Stimulated activated CD4-positive, alpha-beta T cell treated with anti-CD3 and anti-CD28 coated beads, TNF-alpha, amount 100 ng/mL, for 4 hours (primary cell): Measurements from ENCODE around the gene MYD88.
A peak's percentile ranks its signal among the peaks of the same experiment; 100 is the strongest.

ENCODE experiments used
- DNase-seq, 3 experiments: peaks; one replicate each; pipeline ENCODE4 v3.0.0-alpha.2; 2020; ENCODE audit warnings: low read depth in 3 of 3

Gene MYD88

DNA sequence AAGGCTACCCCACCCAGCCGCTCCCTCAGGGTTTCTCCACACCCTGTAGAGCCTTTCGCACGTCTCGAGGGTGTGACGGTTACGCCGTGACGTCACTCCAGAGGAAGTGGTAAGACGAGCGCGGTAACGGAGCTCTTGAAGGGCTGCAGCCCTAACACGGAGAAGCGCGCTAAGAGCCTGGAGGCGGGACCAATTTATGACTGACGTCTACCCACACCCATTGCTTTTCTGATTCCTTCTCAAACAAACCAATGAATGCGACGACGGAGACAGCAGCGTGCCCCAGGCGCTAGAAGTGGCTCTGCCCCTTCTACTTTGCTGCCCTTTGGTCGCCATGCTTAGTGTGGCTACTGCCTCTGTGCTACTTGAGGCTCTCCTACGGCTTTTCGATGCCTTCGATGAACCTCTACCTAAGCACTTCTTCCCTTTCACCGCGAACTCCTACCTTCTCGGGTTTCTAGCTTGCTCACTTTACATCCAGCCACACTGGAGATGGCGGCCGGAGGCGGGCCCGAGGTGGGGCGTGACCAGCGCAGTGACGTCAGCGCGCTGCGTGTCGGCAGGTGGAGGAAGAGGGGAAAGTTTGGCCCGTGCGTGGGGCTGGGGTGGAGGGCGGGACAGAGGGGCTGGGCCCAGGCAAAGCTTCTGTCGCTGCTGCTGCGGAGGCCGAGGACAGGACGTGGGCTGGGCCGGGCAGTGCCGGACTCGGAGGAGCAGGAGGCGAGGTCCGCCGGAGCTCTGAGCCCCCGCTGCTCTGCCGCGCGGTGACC lies 26.7 kb downstream of the MYD88 start, which contains the start of gene OXSR1:
Gene OXSR1 (plus strand): TSS at position 586 of the 770 bp plus-strand sequence. CDS start 340 bp downstream, outside the sequence.
- DNase-seq: peak; percentile 91 to 94 (median 93)

DNA sequence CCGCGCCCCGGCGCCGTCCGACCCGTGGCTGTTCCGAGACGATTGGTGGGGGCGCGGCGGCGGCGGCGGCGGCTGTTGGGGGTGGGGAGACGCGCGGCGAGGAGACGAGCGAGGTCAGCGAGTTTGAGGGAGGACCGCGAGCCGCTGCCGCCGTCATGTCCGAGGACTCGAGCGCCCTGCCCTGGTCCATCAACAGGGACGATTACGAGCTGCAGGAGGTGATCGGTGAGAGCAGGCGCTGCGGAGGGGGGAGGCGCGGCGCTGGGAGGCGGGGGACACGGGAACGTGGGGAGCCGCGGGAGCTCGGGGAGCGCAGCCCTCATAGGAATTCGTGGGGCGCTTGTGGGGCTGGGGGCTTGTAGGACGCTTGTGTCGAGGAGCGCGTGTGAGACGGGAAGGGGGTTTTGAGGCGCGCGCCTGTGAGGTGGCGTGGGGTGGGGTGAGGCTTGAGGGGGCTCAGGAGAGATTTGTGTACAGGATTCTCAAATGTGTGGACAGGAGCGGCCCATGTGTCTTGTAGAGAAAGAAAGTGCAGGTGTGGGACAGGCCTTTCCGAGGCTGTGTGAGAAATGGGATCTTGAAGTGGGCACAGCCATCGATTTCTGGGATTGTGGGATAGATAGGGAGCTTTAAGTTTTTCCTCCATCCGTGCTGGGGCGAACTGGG lies 27.4 kb downstream of the MYD88 start:
- DNase-seq: peak in 1 of 3 experiments; percentile 14

DNA sequence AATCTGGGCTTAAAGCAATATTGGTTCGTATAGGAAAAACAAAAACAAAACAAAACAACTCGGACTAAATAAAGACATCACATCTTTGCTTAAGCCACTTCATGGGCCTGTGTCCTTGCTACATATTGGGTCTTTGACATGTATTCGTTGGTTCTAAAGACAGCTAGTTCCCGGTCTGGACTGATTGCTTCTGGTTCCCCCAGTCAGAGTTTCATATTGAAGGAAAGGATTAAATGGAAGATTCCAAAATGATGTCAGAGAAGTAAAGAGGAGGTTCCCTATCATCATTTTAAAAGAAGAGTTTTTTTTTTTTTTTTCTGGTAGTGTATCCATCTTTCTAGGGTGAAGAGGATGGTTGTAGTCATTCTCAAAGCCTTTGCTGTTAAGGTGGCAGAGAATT lies 29.1 kb downstream of the MYD88 start:
- no peak for DNase-seq

DNA sequence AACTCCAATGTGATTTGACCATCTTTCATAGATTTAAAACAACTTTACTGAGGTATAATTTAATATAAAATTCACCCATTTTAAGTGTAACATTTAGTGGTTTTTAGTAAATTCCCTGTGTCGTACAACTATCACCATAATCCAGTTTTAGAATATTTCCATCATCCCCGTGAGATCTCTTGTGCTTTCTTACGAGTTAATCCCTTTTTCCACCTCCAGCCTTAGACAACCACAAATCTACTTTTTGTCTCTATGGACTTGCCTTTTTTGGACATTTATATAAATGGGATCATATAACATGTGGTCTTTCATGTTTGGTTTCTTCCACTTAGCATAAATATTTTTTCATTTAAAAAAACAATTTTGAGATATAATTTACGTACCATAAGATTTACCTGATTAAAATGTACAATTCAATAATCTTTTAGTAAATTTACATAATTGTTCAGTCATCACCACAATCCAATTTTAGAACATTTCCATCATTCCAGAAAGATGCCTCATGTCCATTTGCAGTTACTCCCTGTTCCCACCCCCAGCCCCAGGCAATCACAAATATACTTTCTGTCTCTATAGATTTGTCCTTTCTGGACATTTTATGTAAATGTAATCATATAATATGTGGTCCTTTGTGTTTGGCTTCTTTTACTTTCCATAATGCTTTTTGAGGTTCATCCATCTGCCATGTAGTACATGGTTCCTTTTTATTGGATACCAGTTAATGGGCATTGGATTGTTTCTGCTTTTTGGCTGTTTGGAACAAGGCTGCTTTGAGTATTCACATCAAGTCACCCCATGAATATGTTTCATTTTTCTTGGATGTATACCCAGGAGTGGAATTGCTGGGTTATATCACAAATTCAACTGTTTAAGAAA lies 29.9 kb downstream of the MYD88 start:
- no peak for DNase-seq

DNA sequence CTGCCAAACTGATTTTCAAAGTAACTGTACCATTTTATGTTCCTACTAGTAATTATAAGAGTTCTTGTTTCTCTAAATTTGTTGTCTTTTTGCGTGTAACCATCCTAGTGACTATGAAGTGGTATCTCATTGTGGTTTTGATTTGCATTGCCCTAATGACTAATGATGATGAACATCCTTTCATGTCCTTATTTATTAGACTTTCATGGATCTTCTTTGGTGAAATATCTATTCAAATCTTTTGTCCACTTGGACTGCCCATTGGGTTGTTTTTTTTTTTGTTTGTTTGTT lies 30.5 kb downstream of the MYD88 start:
- no peak for DNase-seq

DNA sequence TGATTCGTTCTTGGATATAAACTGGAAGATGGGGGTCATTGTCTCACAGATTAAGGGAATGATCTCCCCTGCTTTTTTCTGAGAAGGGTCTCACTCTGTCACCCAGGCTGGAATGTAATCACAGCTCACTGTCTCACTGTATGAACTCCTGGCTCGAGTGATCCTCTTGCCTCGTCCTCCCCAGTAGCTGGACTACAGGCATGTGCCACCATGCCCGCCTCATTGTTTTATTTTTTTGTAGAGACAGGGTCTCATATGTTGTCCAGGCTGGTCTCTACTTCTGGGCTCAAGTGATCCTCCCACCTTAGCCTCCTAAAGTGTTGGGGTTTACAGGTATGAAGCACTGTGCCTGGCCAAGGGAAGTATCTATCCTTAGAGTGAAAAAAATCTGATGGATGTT lies 32.3 kb downstream of the MYD88 start:
- no peak for DNase-seq

DNA sequence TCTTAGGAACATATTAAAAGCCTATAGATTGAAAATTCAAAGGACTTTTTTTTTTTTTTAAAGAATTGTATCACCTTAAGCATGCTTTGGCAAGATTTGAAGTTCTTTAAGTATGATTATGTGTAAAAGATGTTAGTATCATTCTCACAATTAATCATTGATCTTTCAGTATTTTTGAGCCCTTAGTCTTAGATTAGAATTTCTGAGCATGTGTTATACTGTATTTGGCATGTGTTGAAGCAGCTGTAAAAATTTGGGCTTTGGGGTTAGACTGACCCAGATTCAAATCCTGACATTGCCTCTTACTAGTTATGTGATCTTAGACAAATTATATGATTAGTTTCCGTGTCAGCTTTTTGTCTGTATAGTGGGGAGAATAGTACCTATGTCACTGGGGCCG lies 33.2 kb downstream of the MYD88 start:
- DNase-seq: no peak

DNA sequence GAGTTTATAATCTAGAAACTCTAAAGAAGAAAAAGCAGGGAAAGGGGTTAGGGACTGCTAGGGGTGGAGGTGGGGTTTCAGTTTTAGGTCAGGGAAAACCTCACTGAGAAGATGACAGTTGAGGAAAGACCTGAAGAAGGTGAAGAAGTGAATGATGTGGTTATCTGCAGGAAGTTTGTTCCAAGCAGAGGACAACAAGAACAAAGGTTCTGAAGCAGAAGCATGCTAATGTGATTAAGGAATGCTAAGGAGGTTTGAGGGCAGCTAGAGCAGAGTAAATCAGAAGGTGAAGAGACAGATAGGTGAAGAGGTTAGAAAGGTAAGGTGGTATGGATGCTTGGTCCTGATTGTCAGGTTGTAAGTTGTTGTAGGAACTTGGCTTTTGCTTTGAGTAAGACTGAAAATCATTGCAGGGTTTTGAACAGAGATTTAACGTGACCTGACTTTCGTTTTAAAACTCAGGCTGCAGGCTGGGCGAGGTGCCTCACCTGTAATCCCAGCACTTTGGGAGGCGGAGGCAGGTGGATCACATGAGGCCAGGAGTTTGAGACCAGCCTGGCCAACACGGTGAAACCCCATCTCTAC lies 35.5 kb downstream of the MYD88 start:
- DNase-seq: no peak

DNA sequence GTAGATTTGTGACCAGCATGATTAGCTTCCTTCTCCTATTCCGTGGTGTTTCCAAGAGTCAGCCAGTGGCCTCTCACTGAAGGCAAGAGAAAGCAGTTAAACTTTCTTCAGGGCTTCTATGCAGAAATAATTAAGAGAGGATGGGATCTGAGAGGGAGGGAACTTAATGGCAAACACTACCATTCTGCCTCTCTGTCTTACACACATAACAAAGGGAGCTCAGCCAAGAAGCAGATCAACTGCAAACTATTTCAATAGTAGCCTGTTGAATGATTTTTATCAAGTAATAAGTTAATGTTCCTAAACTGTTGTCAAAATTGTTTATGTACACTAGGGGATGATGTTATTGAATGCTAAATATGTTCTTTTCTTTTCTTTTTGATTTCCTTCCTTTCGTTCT lies 38.7 kb downstream of the MYD88 start:
- DNase-seq: no peak

DNA sequence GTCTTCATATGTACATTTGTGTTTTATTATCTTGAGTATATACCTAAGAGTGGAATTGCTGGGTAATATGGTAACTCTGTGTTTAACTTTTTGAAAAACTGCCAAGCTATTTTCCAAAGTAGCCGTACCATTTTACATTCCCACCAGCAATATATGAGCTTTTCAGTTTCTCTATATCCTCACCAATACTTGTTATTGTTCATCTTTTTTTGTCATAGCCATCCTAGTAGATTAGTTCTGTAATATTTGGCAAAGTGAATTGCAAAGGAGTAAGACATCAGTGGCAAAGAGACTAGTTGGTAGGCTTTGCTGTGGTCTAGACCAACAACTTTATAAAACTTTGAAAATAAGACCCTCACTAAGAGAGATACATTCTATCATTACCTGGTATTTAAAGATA lies 48.3 kb downstream of the MYD88 start:
- DNase-seq: no peak

DNA sequence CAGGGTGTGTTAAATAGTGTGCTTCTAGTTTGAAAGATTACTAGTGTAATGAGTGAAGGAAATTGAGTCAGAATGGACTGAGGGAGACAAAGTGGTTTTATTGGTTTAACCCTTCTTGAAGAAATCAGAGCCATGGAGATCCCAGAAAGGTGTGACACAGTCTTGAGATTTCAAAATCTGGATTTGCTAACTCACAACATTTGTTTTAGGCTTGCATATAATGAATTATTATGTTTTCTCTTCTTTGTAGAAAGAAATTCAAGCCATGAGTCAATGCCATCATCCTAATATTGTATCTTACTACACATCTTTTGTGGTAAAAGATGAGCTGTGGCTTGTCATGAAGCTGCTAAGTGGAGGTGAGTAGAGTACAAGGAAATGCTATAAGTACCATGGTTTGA lies 52.0 kb downstream of the MYD88 start:
- no peak for DNase-seq
